PC-9 (cell line): Measurements from ENCODE around the gene TUBB2A.

Experiments
- CTCF ChIP-seq: fragments of 200-600 bp; sonication (generic); conservative IDR thresholded peaks from 2 replicates; pipeline ENCODE4 v1.6.1; 2017; ENCODE audit warnings: mixed run types, antibody characterized with exemption, mild to moderate bottlenecking, moderate library complexity
- EZH2 ChIP-seq: fragments of 200-600 bp; sonication (generic); IDR thresholded peaks from 2 replicates; pipeline ENCODE4 v1.8.0; 2017; ENCODE audit warnings: antibody characterized with exemption, low read depth

- no peak for TF ChIP-seq CTCF
- TF ChIP-seq EZH2, result no peak
Measured at GRCh38 chr6:3114377-3114776, 43.0 kb downstream of the TUBB2A start.
